ENCODE measurements around the gene ARHGAP40.

The ARHGAP40 gene

GRCh38 chr20:38660429-38660828 lies 58.8 kb downstream of the ARHGAP40 start:
- DNase-seq (ENCODE audit: low read depth), result no peak
- TF ChIP-seq, protein P1, sequence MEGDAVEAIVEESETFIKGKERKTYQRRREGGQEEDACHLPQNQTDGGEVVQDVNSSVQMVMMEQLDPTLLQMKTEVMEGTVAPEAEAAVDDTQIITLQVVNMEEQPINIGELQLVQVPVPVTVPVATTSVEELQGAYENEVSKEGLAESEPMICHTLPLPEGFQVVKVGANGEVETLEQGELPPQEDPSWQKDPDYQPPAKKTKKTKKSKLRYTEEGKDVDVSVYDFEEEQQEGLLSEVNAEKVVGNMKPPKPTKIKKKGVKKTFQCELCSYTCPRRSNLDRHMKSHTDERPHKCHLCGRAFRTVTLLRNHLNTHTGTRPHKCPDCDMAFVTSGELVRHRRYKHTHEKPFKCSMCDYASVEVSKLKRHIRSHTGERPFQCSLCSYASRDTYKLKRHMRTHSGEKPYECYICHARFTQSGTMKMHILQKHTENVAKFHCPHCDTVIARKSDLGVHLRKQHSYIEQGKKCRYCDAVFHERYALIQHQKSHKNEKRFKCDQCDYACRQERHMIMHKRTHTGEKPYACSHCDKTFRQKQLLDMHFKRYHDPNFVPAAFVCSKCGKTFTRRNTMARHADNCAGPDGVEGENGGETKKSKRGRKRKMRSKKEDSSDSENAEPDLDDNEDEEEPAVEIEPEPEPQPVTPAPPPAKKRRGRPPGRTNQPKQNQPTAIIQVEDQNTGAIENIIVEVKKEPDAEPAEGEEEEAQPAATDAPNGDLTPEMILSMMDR (IDR thresholded peaks at IDR 0.05; ENCODE audit: control insufficient read depth, extremely low read depth, insufficient read depth), result no peak
- H3K4me3 ChIP-seq (ENCODE audit: low read depth, low read length), result no peak overlapping the region

DNA sequence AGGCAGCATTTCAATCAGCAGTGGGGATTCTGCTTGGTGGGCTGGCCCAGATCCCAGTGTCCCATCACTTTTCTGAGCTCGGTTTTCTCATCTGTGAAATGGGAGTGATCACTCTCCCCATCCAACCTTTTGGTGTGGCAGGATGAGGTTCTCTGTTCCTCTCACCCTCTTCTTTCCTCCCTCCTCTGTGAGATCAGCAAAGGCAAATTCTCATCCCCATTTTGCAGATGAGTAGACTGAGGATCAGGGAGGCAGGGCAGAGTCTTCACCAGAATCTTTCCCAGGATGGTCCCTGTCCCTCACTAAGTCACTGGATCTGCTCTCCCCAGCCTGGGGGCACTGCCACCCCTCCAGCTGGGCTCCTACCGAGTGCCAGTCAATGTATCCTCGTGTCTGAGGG lies 62.1 kb downstream of the ARHGAP40 start:
- no peak overlapping the region for H3K4me3 ChIP-seq (ENCODE audit: low read depth, low read length)
- no peak for DNase-seq (ENCODE audit: low read depth)
- TF ChIP-seq, protein P1 (IDR thresholded peaks at IDR 0.05; ENCODE audit: control insufficient read depth, extremely low read depth, insufficient read depth), result no peak

DNA sequence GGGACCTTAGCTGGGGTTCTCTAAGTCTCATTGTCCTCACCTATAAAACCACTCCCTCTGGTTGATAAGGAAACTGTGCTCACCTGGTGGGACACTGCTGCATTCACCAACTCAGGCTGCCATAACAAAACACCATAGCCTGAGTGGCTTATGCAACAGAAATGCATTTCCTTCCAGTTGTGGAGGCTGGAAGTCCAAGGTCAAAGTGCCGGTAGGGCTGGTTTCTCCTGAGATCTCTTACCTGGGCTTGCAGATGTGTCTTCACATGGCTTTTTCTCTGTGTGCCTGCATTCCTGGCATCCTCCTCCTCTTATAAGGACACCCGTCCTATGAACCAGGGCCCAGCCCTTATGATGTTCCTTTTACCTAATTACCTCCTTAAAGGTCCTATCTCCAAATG lies 62.7 kb downstream of the ARHGAP40 start:
- DNase-seq (ENCODE audit: low read depth), result no peak
- TF ChIP-seq, protein P1 (IDR thresholded peaks at IDR 0.05; ENCODE audit: control insufficient read depth, extremely low read depth, insufficient read depth), result no peak
- no peak overlapping the region for H3K4me3 ChIP-seq (ENCODE audit: low read depth, low read length)

DNA sequence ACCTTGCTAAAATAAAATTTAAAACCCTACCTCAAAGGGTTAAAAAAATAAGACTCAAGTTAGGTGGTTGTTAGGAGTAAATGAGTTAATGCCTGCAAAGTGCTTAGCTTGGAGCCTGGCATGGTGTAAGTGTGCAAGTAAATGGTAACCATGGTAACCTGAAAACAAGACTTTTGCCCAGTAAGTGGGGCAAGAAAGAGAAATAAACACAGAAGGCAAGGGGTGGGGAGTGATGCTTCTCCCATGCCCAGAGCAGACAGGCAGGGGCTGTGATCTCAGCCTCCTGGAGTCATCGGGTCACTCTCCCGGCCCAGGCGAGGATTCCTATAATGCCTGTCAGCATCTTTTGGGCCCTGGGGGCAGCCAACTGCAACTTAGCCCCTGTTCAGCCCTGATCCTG lies 63.5 kb downstream of the ARHGAP40 start:
- DNase-seq (ENCODE audit: low read depth), result no peak
- no peak overlapping the region for H3K4me3 ChIP-seq (ENCODE audit: low read depth, low read length)
- TF ChIP-seq, protein P1 (IDR thresholded peaks at IDR 0.05; ENCODE audit: control insufficient read depth, extremely low read depth, insufficient read depth), result no peak

DNA sequence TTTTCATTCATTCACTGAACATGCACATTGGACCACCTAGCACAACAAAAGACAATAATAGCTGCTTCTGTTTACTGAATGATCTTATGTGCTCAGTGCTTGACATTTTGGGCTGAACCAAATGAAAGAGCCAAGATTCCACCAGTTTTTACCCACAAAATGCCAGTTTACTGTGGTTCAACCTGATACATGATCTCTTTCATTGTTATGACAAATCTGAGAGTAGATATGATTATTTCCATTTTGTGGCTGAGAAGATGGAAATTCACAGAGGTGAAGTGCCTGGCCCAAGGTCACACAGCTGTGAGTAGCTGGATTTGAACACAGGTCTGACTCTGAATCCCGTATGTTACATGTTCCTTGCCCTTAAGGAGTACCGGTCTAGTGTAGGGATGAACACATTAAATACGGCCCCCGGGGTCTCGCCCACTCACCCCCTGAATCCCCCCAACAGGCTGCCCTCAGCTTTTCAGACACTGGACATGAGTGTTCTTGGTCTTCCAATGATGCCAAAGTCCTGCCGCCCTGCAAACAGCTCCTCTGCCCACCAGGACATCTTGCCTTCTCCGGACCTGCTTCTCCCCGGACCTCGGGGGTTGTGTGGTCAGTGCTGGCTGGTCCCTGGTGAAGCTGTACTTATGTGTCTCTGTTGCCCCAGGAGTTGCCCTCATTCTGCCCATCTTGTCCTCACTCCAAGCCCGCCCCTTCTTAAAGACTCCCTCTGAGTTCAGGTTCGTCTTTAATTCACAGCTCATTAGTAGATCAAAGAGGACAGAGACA lies 64.1 kb downstream of the ARHGAP40 start:
- no peak for DNase-seq (ENCODE audit: low read depth)
- no peak overlapping the region for H3K4me3 ChIP-seq (ENCODE audit: low read depth, low read length)
- TF ChIP-seq, protein P1 (IDR thresholded peaks at IDR 0.05; ENCODE audit: control insufficient read depth, extremely low read depth, insufficient read depth), result no peak

GRCh38 chr20:38667417-38667956 lies 65.9 kb downstream of the ARHGAP40 start:
- no peak overlapping the region for H3K4me3 ChIP-seq (ENCODE audit: low read depth, low read length)
- DNase-seq (ENCODE audit: low read depth), result no peak
- TF ChIP-seq, protein P1 (IDR thresholded peaks at IDR 0.05; ENCODE audit: control insufficient read depth, extremely low read depth, insufficient read depth), result no peak
